Measurements from ENCODE around the gene IL9. TPM values are rescaled to one million over a fixed set of nuclear protein-coding genes. Genes with fewer than 3 reads are reported as not detected.

Gene IL9
- total RNA-seq, 1 donor from 2014 or later: not detected

- H3K9me3 Mint-ChIP-seq (ENCODE audit: low read depth): no peaks in the 10 kb centered on the region
- no peak for DNase-seq (ENCODE audit: low spot score, unreplicated experiment)
- no peak overlapping the region for H3K27ac Mint-ChIP-seq
- H3K36me3 Mint-ChIP-seq (ENCODE audit: insufficient read depth): no peaks in the 10 kb centered on the region
- peaks cover 5% of the 10 kb centered on the region for H3K4me1 Mint-ChIP-seq (ENCODE audit: low read depth)
- no peak overlapping the region for H3K4me3 Mint-ChIP-seq (ENCODE audit: low read depth)
- TF ChIP-seq CTCF (IDR thresholded peaks at IDR 0.05; ENCODE audit: unreplicated experiment): no peak
- peaks cover 50% of the 10 kb centered on the region for H3K27me3 Mint-ChIP-seq
These were observed 13.8 kb downstream of the IL9 start for GRCh38 chr5:135881819-135882218.

- Mint-ChIP-seq H3K9me3 (ENCODE audit: low read depth) (no peaks in the 10 kb centered on the region), H3K4me1 (ENCODE audit: low read depth) (peaks cover 5% of the 10 kb centered on the region), H3K4me3 (ENCODE audit: low read depth) (no peak overlapping the region), H3K36me3 (ENCODE audit: insufficient read depth) (no peaks in the 10 kb centered on the region), H3K27me3 (peaks cover 50% of the 10 kb centered on the region), H3K27ac (no peak overlapping the region)
- no peak for TF ChIP-seq CTCF (IDR thresholded peaks at IDR 0.05; ENCODE audit: unreplicated experiment)
- DNase-seq (ENCODE audit: low spot score, unreplicated experiment): no peak
These were observed 14.4 kb downstream of the IL9 start for GRCh38 chr5:135881244-135881643.

- no peak overlapping the region for H3K4me3 Mint-ChIP-seq (ENCODE audit: low read depth)
- no peak for TF ChIP-seq CTCF (IDR thresholded peaks at IDR 0.05; ENCODE audit: unreplicated experiment)
- peaks cover 50% of the 10 kb centered on the region for H3K27me3 Mint-ChIP-seq
These were observed 14.8 kb downstream of the IL9 start for GRCh38 chr5:135880801-135881200.

GRCh38 chr5:135880278-135880677 is 15.4 kb downstream of the IL9 start:
- Mint-ChIP-seq H3K4me1 (ENCODE audit: low read depth) (peaks cover 5% of the 10 kb centered on the region), H3K9me3 (ENCODE audit: low read depth) (no peaks in the 10 kb centered on the region), H3K27me3 (peaks cover 50% of the 10 kb centered on the region), H3K27ac (no peak overlapping the region), H3K36me3 (ENCODE audit: insufficient read depth) (no peaks in the 10 kb centered on the region), H3K4me3 (ENCODE audit: low read depth) (no peak overlapping the region)
- TF ChIP-seq CTCF (IDR thresholded peaks at IDR 0.05; ENCODE audit: unreplicated experiment): peak; percentile 47
- no peak for DNase-seq (ENCODE audit: low spot score, unreplicated experiment)

More at GRCh38 chr5:135880801-135881200, 14.8 kb downstream of the IL9 start:
- H3K9me3 Mint-ChIP-seq (ENCODE audit: low read depth): no peaks in the 10 kb centered on the region
- peaks cover 5% of the 10 kb centered on the region for H3K4me1 Mint-ChIP-seq (ENCODE audit: low read depth)
- H3K27ac Mint-ChIP-seq: no peak overlapping the region
- no peak for DNase-seq (ENCODE audit: low spot score, unreplicated experiment)
- H3K36me3 Mint-ChIP-seq (ENCODE audit: insufficient read depth): no peaks in the 10 kb centered on the region

GRCh38 chr5:135879591-135879990 is 16.1 kb downstream of the IL9 start:
- Mint-ChIP-seq H3K27me3 (peaks cover 52% of the 10 kb centered on the region), H3K27ac (no peak overlapping the region), H3K4me1 (ENCODE audit: low read depth) (peaks cover 5% of the 10 kb centered on the region), H3K4me3 (ENCODE audit: low read depth) (no peak overlapping the region), H3K9me3 (ENCODE audit: low read depth) (no peaks in the 10 kb centered on the region), H3K36me3 (ENCODE audit: insufficient read depth) (no peaks in the 10 kb centered on the region)
- no peak for TF ChIP-seq CTCF (IDR thresholded peaks at IDR 0.05; ENCODE audit: unreplicated experiment)
- no peak for DNase-seq (ENCODE audit: low spot score, unreplicated experiment)

Measured in progenitor cell of endocrine pancreas (in vitro differentiated cells).